ENCODE data around the gene MPZL3. TPM values are rescaled to one million over a fixed set of nuclear protein-coding genes. Genes with fewer than 3 reads are reported as not detected.

Gene MPZL3
- total RNA-seq, 1 experiment from 2014 or later = 8.7 TPM

DNA sequence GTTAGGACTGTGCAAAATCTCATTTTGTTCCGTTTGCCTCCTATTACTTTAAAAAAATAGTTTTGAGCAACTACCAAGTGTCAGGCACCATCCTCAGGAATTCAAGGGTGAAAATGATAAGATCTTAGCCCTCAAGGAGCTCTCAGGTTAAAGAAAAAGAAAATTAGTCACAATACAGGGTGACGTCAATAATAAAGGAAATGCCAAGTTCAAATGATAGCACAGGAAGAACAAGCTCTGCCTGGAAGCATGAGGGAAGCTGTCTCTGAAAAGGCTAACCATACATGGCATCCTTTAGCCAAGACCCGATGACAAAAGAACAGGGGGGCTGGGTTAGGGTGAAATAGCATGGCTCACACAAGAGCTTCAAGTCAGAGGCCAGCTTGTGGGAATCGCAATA is 23.0 kb upstream of the MPZL3 start:
- no TSS peak for BruUV-seq (replicated peaks)
- Histone ChIP-seq H3K4me3 (replicated peaks in 1 of 2; ENCODE audit: low read depth in 1 of 2, low read length in 2 of 2) (no peak overlapping the region), H3K9me3 (ENCODE audit: control insufficient read depth in 1 of 2, insufficient read depth in 1 of 2, low read depth in 1 of 2, low read length in 2 of 2) (no peaks in the 10 kb centered on the region), H3K9me2 (ENCODE audit: insufficient read depth) (no peaks in the 10 kb centered on the region), H2AFZ (ENCODE audit: low read depth, low read length, poor library complexity, severe bottlenecking) (no peak overlapping the region), H3K4me1 (ENCODE audit: control insufficient read depth in 1 of 2, insufficient read depth in 2 of 2, low read length in 2 of 2) (peaks cover 3 to 22% of the 10 kb centered on the region in 2 experiments; a peak in 3 of 4 replicates), H3K27me3 (ENCODE audit: insufficient read depth, low read length) (no peaks in the 10 kb centered on the region), H3K27ac (ENCODE audit: low read depth, low read length) (no peak overlapping the region), H3K4me2 (ENCODE audit: low read length) (no peak overlapping the region), H4K20me1 (ENCODE audit: insufficient read depth) (no peaks in the 10 kb centered on the region), H3K36me3 (ENCODE audit: control insufficient read depth in 1 of 2, insufficient read depth in 2 of 2, low read length in 2 of 2) (no peaks in the 10 kb centered on the region), H3K9ac (ENCODE audit: low read length) (no peak overlapping the region), H3K79me2 (ENCODE audit: insufficient read depth, low read length) (no peaks in the 10 kb centered on the region)
- DNase-seq (ENCODE audit: low read depth, low spot score) (no peak), ATAC-seq (no peak)
- intact Hi-C loops (cut with micrococcal nuclease) = no loop called here
- RAD21 ChIA-PET (ENCODE audit: low non-redundant PET in 1 of 2, low total read pairs in 2 of 2, uncharacterized antibody in 2 of 2, unreplicated experiment in 2 of 2) = no interaction called here
- no peak for TF ChIP-seq EGR1 (IDR thresholded peaks at IDR 0.05; ENCODE audit: low read depth)
- TF ChIP-seq, protein P1, sequence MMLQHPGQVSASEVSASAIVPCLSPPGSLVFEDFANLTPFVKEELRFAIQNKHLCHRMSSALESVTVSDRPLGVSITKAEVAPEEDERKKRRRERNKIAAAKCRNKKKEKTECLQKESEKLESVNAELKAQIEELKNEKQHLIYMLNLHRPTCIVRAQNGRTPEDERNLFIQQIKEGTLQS (IDR thresholded peaks at IDR 0.05) = no peak
- no peak for TF ChIP-seq YY1 (IDR thresholded peaks at IDR 0.05; ENCODE audit: extremely low read depth, insufficient replicate concordance, low read depth, low read length)
- TF ChIP-seq POLR2AphosphoS5 (IDR thresholded peaks at IDR 0.05; ENCODE audit: low read depth, low read length) = no peak
- POLR2A ChIA-PET = interaction anchor here (1.1 kb wide), 1 partner anchor 11 kb away, joined by 3 read pairs; the partner anchor contains the start of gene MPZL2
- CTCF ChIA-PET = no interaction called here

DNA sequence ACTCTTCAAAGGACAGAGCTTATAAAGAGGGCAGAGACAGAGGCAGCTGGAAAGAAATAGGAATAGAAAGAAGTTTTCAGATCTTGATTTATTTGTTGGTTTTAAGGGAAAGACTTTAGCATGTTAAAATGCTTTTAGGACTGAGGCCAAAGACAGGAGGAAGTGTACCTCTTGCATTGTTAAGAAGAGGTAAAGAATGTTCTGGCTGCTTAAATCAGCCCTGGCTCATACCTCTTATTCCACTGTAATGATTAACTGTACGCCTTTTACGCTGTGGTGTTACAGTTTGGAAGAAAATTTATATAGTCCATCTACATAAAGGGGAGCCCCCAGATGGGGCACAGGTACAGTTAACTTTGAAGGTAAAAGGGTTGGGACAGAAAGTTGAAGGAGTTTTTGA is 22.0 kb upstream of the MPZL3 start:
- POLR2A ChIA-PET = no interaction called here
- no peaks in the 10 kb centered on the region for H3K36me3 ChIP-seq (ENCODE audit: control insufficient read depth in 1 of 2, insufficient read depth in 2 of 2, low read length in 2 of 2)
- DNase-seq (ENCODE audit: low read depth, low spot score) (no peak), ATAC-seq (no peak)
- H3K9me2 ChIP-seq (ENCODE audit: insufficient read depth) = no peaks in the 10 kb centered on the region
- H3K4me2 ChIP-seq (ENCODE audit: low read length) = no peak overlapping the region
- no peak overlapping the region for H3K9ac ChIP-seq (ENCODE audit: low read length)
- H3K27ac ChIP-seq (ENCODE audit: low read depth, low read length) = no peak overlapping the region
- H3K27me3 ChIP-seq (ENCODE audit: insufficient read depth, low read length) = no peaks in the 10 kb centered on the region
- no peak overlapping the region for H3K4me3 ChIP-seq (replicated peaks in 1 of 2; ENCODE audit: low read depth in 1 of 2, low read length in 2 of 2)
- H3K4me1 ChIP-seq (ENCODE audit: control insufficient read depth in 1 of 2, insufficient read depth in 2 of 2, low read length in 2 of 2) = peaks cover 3 to 22% of the 10 kb centered on the region in 2 experiments; a peak in 3 of 4 replicates
- no peak overlapping the region for H2AFZ ChIP-seq (ENCODE audit: low read depth, low read length, poor library complexity, severe bottlenecking)
- TF ChIP-seq, protein P2, sequence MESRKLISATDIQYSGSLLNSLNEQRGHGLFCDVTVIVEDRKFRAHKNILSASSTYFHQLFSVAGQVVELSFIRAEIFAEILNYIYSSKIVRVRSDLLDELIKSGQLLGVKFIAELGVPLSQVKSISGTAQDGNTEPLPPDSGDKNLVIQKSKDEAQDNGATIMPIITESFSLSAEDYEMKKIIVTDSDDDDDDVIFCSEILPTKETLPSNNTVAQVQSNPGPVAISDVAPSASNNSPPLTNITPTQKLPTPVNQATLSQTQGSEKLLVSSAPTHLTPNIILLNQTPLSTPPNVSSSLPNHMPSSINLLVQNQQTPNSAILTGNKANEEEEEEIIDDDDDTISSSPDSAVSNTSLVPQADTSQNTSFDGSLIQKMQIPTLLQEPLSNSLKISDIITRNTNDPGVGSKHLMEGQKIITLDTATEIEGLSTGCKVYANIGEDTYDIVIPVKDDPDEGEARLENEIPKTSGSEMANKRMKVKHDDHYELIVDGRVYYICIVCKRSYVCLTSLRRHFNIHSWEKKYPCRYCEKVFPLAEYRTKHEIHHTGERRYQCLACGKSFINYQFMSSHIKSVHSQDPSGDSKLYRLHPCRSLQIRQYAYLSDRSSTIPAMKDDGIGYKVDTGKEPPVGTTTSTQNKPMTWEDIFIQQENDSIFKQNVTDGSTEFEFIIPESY (IDR thresholded peaks at IDR 0.05; ENCODE audit: extremely low read depth, insufficient replicate concordance, low read length) = no peak
- CTCF ChIA-PET = no interaction called here
- no peaks in the 10 kb centered on the region for H3K79me2 ChIP-seq (ENCODE audit: insufficient read depth, low read length)
- no TSS peak for BruUV-seq (replicated peaks)
- no peaks in the 10 kb centered on the region for H4K20me1 ChIP-seq (ENCODE audit: insufficient read depth)
- no peaks in the 10 kb centered on the region for H3K9me3 ChIP-seq (ENCODE audit: control insufficient read depth in 1 of 2, insufficient read depth in 1 of 2, low read depth in 1 of 2, low read length in 2 of 2)
- RAD21 ChIA-PET (ENCODE audit: low non-redundant PET in 1 of 2, low total read pairs in 2 of 2, uncharacterized antibody in 2 of 2, unreplicated experiment in 2 of 2) = no interaction called here
- intact Hi-C loops (cut with micrococcal nuclease) = no loop called here
